Trophoblast cell (in vitro differentiated cells and primary cell): Measurements from ENCODE around the gene RTN4RL1.

Experiments
- DNase-seq, 2 donors: peaks; one replicate each; pipeline ENCODE4 v3.0.0-alpha.2; 2016
- H2AFZ ChIP-seq: 2 replicates; pipeline ENCODE4 v1.6.1; 2013; ENCODE audit warnings: low read length, moderate library complexity, mild to moderate bottlenecking; ENCODE audit not compliant: insufficient read depth, poor library complexity
- H2AK5ac ChIP-seq: 2 replicates; pipeline ENCODE4 v1.6.1; 2013; ENCODE audit warnings: mild to moderate bottlenecking, low read length
- H2BK120ac ChIP-seq: 2 replicates; pipeline ENCODE4 v1.6.1; 2013; ENCODE audit warnings: low read length, mild to moderate bottlenecking, moderate library complexity; ENCODE audit not compliant: insufficient read depth, poor library complexity
- H2BK12ac ChIP-seq: 2 replicates; pipeline ENCODE4 v1.6.1; 2013; ENCODE audit warnings: mild to moderate bottlenecking, low read length, moderate library complexity
- H2BK5ac ChIP-seq: 2 replicates; pipeline ENCODE4 v1.6.1; 2013; ENCODE audit warnings: low read length, low read depth, moderate library complexity, mild to moderate bottlenecking; ENCODE audit not compliant: poor library complexity
- H3K14ac ChIP-seq: 2 replicates; pipeline ENCODE4 v1.6.1; 2013; ENCODE audit warnings: mild to moderate bottlenecking, low read length
- H3K18ac ChIP-seq: 2 replicates; pipeline ENCODE4 v1.6.1; 2013; ENCODE audit warnings: mild to moderate bottlenecking, low read length
- H3K23ac ChIP-seq: 2 replicates; pipeline ENCODE4 v1.6.1; 2013; ENCODE audit warnings: low read length
- H3K27ac ChIP-seq: 2 replicates; pipeline ENCODE4 v1.5.1; 2013; ENCODE audit warnings: low read depth, mild to moderate bottlenecking, inconsistent platforms, low read length, moderate library complexity
- H3K27me3 ChIP-seq: 2 replicates; pipeline ENCODE4 v1.6.1; 2013; ENCODE audit warnings: inconsistent platforms, mild to moderate bottlenecking, low read length, moderate library complexity; ENCODE audit not compliant: insufficient read depth
- H3K36me3 ChIP-seq, 2 experiments: 1 replicate in 1 of 2; 2 replicates in 1 of 2; pipeline ENCODE4 v1.6.1; 2013; ENCODE audit warnings: low read length in 2 of 2, mild to moderate bottlenecking in 2 of 2, moderate library complexity in 1 of 2; ENCODE audit not compliant: insufficient read depth in 2 of 2, control insufficient read depth in 1 of 2
- H3K4ac ChIP-seq: 2 replicates; pipeline ENCODE4 v1.6.1; 2013; ENCODE audit warnings: low read depth, mild to moderate bottlenecking, low read length, moderate library complexity
- H3K4me1 ChIP-seq, 2 experiments: 1 replicate in 1 of 2; 2 replicates in 1 of 2; pipeline ENCODE4 v1.6.1; 2013; ENCODE audit warnings: low read length in 2 of 2, mild to moderate bottlenecking in 2 of 2, moderate library complexity in 1 of 2; ENCODE audit not compliant: insufficient read depth in 2 of 2, control insufficient read depth in 1 of 2
- H3K4me2 ChIP-seq: 2 replicates; pipeline ENCODE4 v1.6.1; 2013; ENCODE audit warnings: inconsistent platforms, mild to moderate bottlenecking, low read length, moderate library complexity
- H3K4me3 ChIP-seq: 2 replicates; pipeline ENCODE4 v1.5.1; 2013; ENCODE audit warnings: mild to moderate bottlenecking, low read depth, low read length, inconsistent platforms
- H3K79me1 ChIP-seq: one replicate; pipeline ENCODE4 v1.6.1; 2013; ENCODE audit warnings: low read length
- H3K79me2 ChIP-seq: 2 replicates; pipeline ENCODE4 v1.6.1; 2013; ENCODE audit warnings: low read length, mild to moderate bottlenecking; ENCODE audit not compliant: control insufficient read depth, insufficient read depth, poor library complexity
- H3K9ac ChIP-seq: 2 replicates; pipeline ENCODE4 v1.6.1; 2013; ENCODE audit warnings: mild to moderate bottlenecking, low read length
- H3K9me3 ChIP-seq: 2 replicates; pipeline ENCODE4 v1.6.1; 2013; ENCODE audit warnings: low read depth, mild to moderate bottlenecking, control low read depth, inconsistent platforms, low read length; ENCODE audit not compliant: insufficient read depth
- H4K12ac ChIP-seq: 2 replicates; pipeline ENCODE4 v1.6.1; 2013; ENCODE audit warnings: low read depth, mild to moderate bottlenecking, low read length, moderate library complexity
- H4K8ac ChIP-seq: 2 replicates; pipeline ENCODE4 v1.6.1; 2013; ENCODE audit warnings: low read depth, mild to moderate bottlenecking, low read length, moderate library complexity
- H4K91ac ChIP-seq: one replicate; pipeline ENCODE4 v1.6.1; 2013; ENCODE audit warnings: low read depth, mild to moderate bottlenecking, low read length, moderate library complexity
- WGBS: extraction: QIAGEN DNeasy Blood & Tissue Kit; methylation state at CpG from one replicate; pipeline ENCODE4 v1.1.7; 2013; ENCODE audit warnings: missing lambda C conversion rate; ENCODE audit not compliant: insufficient read length, insufficient coverage; ENCODE audit errors: extremely low coverage; 5-methylcytosine and 5-hydroxymethylcytosine counted together

Gene RTN4RL1

DNA sequence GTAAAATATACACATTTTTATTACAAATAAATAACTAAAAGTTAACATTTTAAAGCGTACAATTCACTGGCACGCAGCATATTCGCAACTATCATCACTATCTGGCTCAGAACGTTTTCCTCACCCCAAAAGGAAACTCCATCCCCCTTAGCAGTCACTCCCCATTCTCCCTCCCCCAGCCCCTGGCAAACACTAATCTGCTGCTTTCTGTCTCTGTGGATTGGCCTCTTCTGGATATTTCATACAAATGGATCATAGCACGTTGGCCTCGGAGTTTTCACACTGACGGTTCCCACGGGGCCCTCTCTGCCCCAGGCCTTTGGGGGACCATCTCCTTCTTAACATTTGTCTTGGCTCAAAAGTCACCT is 64.6 kb downstream of the RTN4RL1 start:
- Histone ChIP-seq H3K27ac (no peak overlapping the region), H3K4me3 (no peak overlapping the region), H3K9ac (no peak overlapping the region), H3K18ac (no peak overlapping the region), H3K4ac (no peak overlapping the region), H2AFZ (no peak overlapping the region), H3K79me1 (no peaks in the 10 kb centered on the region), H2BK120ac (no peak overlapping the region), H3K9me3 (peaks cover 2% of the 10 kb centered on the region), H2AK5ac (no peak overlapping the region), H3K23ac (no peak overlapping the region), H2BK5ac (no peak overlapping the region), H3K4me1 (peaks cover 3 to 5% of the 10 kb centered on the region in 2 experiments), H3K36me3 (no peaks in the 10 kb centered on the region), H2BK12ac (no peak overlapping the region), H3K14ac (no peak overlapping the region), H4K91ac (no peak overlapping the region), H3K4me2 (no peak overlapping the region), H3K27me3 (no peaks in the 10 kb centered on the region), H3K79me2 (no peaks in the 10 kb centered on the region), H4K8ac (no peak overlapping the region), H4K12ac (no peak overlapping the region)
- DNase-seq, result no peak
- no CpG with 5 or more reads among the region's 8 CpGs for WGBS

DNA sequence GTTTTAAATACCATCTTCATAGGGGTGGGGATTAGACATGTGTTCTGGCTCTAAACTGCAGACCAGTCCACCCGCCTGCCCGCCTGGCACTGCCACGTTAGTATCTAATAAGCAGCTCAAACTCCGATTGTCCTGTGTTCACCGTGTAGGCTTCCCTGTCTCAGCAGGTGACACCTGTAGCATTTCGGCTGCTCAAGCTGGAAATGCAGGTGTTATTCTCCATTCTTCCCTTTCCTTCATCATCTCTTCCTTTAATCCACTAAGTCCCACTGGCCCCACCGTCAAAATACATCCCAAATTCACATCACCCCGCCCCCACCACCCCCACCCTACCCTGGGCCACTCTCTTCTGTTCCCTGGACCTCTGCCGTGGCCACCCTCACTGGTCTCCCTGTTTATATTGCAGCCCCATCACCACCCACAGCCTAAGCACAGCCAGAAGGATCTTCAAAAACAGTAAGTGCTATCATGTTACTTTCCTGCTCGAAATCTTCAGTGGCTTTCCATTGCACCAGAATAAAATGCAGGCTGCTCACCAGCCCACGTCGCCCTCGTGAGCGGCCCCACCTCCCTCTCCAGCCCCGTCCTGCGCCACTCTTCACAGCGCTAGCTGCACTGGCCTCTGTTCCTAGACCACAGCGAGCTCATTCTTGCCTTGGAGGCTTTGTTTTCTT is 65.1 kb downstream of the RTN4RL1 start:
- H4K12ac ChIP-seq, result no peak overlapping the region
- no peak overlapping the region for H3K27ac ChIP-seq
- H3K79me2 ChIP-seq, result no peaks in the 10 kb centered on the region
- no peak overlapping the region for H2AFZ ChIP-seq
- H2AK5ac ChIP-seq, result no peak overlapping the region
- H3K9me3 ChIP-seq, result peaks cover 2% of the 10 kb centered on the region
- no peak overlapping the region for H2BK12ac ChIP-seq
- H2BK5ac ChIP-seq, result no peak overlapping the region
- H2BK120ac ChIP-seq, result no peak overlapping the region
- DNase-seq, result no peak
- no peaks in the 10 kb centered on the region for H3K79me1 ChIP-seq
- H4K91ac ChIP-seq, result no peak overlapping the region
- H3K4me2 ChIP-seq, result no peak overlapping the region
- no peaks in the 10 kb centered on the region for H3K27me3 ChIP-seq
- no peak overlapping the region for H3K23ac ChIP-seq
- peaks cover 0 to 2% of the 10 kb centered on the region in 2 experiments for H3K4me1 ChIP-seq
- no peak overlapping the region for H3K18ac ChIP-seq
- H3K36me3 ChIP-seq, result no peaks in the 10 kb centered on the region
- H3K14ac ChIP-seq, result no peak overlapping the region
- H3K9ac ChIP-seq, result no peak overlapping the region
- WGBS, result 100% methylated on average over 2 of the region's 18 CpGs
- H4K8ac ChIP-seq, result no peak overlapping the region
- no peak overlapping the region for H3K4ac ChIP-seq
- no peak overlapping the region for H3K4me3 ChIP-seq

- peaks cover 0 to 2% of the 10 kb centered on the region in 2 experiments for H3K4me1 ChIP-seq
- no peaks in the 10 kb centered on the region for H3K36me3 ChIP-seq
- H3K9ac ChIP-seq, result no peak overlapping the region
- no peak overlapping the region for H4K91ac ChIP-seq
- no peaks in the 10 kb centered on the region for H3K79me2 ChIP-seq
- H4K12ac ChIP-seq, result no peak overlapping the region
- no peak overlapping the region for H4K8ac ChIP-seq
- no peak overlapping the region for H2AFZ ChIP-seq
- no peak overlapping the region for H3K18ac ChIP-seq
- no peak overlapping the region for H3K4me3 ChIP-seq
- no peak overlapping the region for H2BK12ac ChIP-seq
- no peak overlapping the region for H3K14ac ChIP-seq
- no CpG with 5 or more reads among the region's 21 CpGs for WGBS
- no peak overlapping the region for H3K27ac ChIP-seq
- H3K4me2 ChIP-seq, result no peak overlapping the region
- peak in 1 of 2 donors; percentile 32 for DNase-seq
- H3K79me1 ChIP-seq, result no peaks in the 10 kb centered on the region
- H2BK5ac ChIP-seq, result no peak overlapping the region
- H3K4ac ChIP-seq, result no peak overlapping the region
- no peak overlapping the region for H2AK5ac ChIP-seq
- H2BK120ac ChIP-seq, result no peak overlapping the region
- H3K23ac ChIP-seq, result no peak overlapping the region
- peaks cover 2% of the 10 kb centered on the region for H3K9me3 ChIP-seq
- H3K27me3 ChIP-seq, result no peaks in the 10 kb centered on the region
Measured at GRCh38 chr17:1958134-1958881, 66.8 kb downstream of the RTN4RL1 start.

DNA sequence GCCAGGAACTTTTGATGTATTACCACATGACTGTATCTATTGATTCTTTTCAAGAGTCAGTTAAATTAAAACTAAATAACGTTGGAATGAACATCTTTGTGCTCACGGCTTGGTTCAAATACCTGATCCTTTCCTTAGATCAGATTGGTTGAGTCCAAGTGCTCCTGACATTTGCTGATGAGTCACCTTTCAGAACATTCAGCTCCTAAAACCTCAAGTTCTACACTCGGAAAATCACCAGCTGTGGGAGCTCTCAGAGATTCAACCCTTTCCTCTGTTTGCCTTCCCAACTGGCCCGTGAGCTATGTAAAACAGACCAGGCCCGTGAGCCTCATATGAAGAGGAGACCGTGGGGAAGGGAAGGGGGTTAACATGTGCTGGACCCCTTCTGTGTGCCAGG is 68.1 kb downstream of the RTN4RL1 start:
- DNase-seq, result no peak
- Histone ChIP-seq H3K9me3 (peaks cover 2% of the 10 kb centered on the region), H3K4me3 (no peak overlapping the region), H4K12ac (no peak overlapping the region), H3K4me2 (no peak overlapping the region), H2BK12ac (no peak overlapping the region), H3K36me3 (no peaks in the 10 kb centered on the region), H3K79me1 (no peaks in the 10 kb centered on the region), H3K9ac (no peak overlapping the region), H2BK120ac (no peak overlapping the region), H2AFZ (no peak overlapping the region), H3K4ac (no peak overlapping the region), H3K18ac (no peak overlapping the region), H3K79me2 (no peaks in the 10 kb centered on the region), H3K14ac (no peak overlapping the region), H2BK5ac (no peak overlapping the region), H2AK5ac (no peak overlapping the region), H3K27ac (no peak overlapping the region), H3K27me3 (no peaks in the 10 kb centered on the region), H4K8ac (no peak overlapping the region), H3K4me1 (peaks cover 0 to 2% of the 10 kb centered on the region in 2 experiments), H3K23ac (no peak overlapping the region), H4K91ac (no peak overlapping the region)
- no CpG with 5 or more reads among the region's 6 CpGs for WGBS
